B cell (primary cell): ENCODE data around the gene SYN1. TPM values are rescaled to one million over a fixed set of nuclear protein-coding genes. Genes with fewer than 3 reads are reported as not detected.

Experiments used
- ATAC-seq: fragments of 200-7000 bp; cut with Tn5 transposase; one replicate; pipeline ENCODE4 v1.10.0; 2021; ENCODE audit warnings: low read depth, mild to moderate bottlenecking, moderate number of reproducible peaks, moderate library complexity
- CTCF ChIA-PET: fragments of 350-600 bp; sonication (Branson Sonifier 250); formaldehyde crosslinking; loops from one replicate; lab custom pipeline; 2021; ENCODE audit warnings: antibody characterized with exemption, inconsistent platforms; lab: Charles Lee
- POLR2A ChIA-PET: fragments of 350-600 bp; sonication (Branson Sonifier 250); formaldehyde crosslinking; loops from one replicate; lab custom pipeline; 2021; ENCODE audit warnings: antibody characterized with exemption; lab: Charles Lee
- DNase-seq: peaks from one replicate; pipeline ENCODE4 v3.0.0; 2013
- H2AFZ ChIP-seq: 2 replicates; pipeline ENCODE4 v1.6.1; 2012; ENCODE audit warnings: mild to moderate bottlenecking, low read depth, low read length; ENCODE audit not compliant: insufficient read depth, poor library complexity, severe bottlenecking
- H3K27ac ChIP-seq, 2 donors: 1 replicate in 1 of 2; 2 replicates in 1 of 2; pipeline ENCODE4 v1.5.1; 2012 to 2013; ENCODE audit warnings: low read length in 2 of 2, mild to moderate bottlenecking in 2 of 2, moderate library complexity in 1 of 2
- H3K27me3 ChIP-seq, 4 experiments: fragments of 200-600 bp in 1 of 4; sonication (generic) in 1 of 4; replicated peaks in 1 of 4; 1 replicate in 2 of 4; 2 replicates in 2 of 4; pipeline versions ENCODE4 v1.6.1 to v1.7.0; 2013 to 2016; ENCODE audit warnings: low read length in 3 of 4, mild to moderate bottlenecking in 2 of 4, mixed read lengths in 1 of 4, moderate library complexity in 1 of 4; ENCODE audit not compliant: insufficient read depth in 4 of 4, control insufficient read depth in 3 of 4; ENCODE audit errors: control extremely low read depth in 1 of 4
- H3K36me3 ChIP-seq, 2 experiments: replicated peaks in 1 of 2; 1 replicate in 1 of 2; 2 replicates in 1 of 2; pipeline versions ENCODE4 v1.6.1 to v1.7.1; 2013; ENCODE audit warnings: low read length in 1 of 2; ENCODE audit not compliant: insufficient read depth in 2 of 2, control insufficient read depth in 1 of 2; ENCODE audit errors: control extremely low read depth in 1 of 2, extremely low read depth in 1 of 2
- H3K4me1 ChIP-seq, 2 donors: fragments of 200-600 bp in 1 of 2; sonication (generic) in 1 of 2; 1 replicate in 1 of 2; 2 replicates in 1 of 2; pipeline versions ENCODE4 v1.5.1 to v1.6.1; 2013 to 2017; ENCODE audit warnings: low read length in 2 of 2; ENCODE audit not compliant: control insufficient read depth in 2 of 2, insufficient read depth in 2 of 2
- H3K4me2 ChIP-seq: replicated peaks from 2 replicates; pipeline ENCODE3; 2012; ENCODE audit warnings: mild to moderate bottlenecking, low read depth, low read length; ENCODE audit not compliant: poor library complexity, severe bottlenecking
- H3K4me3 ChIP-seq, 5 experiments: fragments of 200-600 bp in 1 of 5; sonication (generic) in 1 of 5; 1 replicate in 3 of 5; 2 replicates in 2 of 5; pipeline versions ENCODE4 v1.5.1 to v1.7.0; 2011 to 2016; ENCODE audit warnings: low read length in 4 of 5, mild to moderate bottlenecking in 4 of 5, low read depth in 2 of 5, control low read depth in 1 of 5, moderate library complexity in 1 of 5; ENCODE audit not compliant: insufficient read depth in 1 of 5; ENCODE audit errors: control extremely low read depth in 1 of 5, extremely low read depth in 1 of 5
- H3K79me2 ChIP-seq: fragments of 200-600 bp; sonication (generic); one replicate; pipeline ENCODE4 v1.6.0; 2016; ENCODE audit warnings: low read length; ENCODE audit not compliant: control insufficient read depth, insufficient read depth
- H3K9ac ChIP-seq: fragments of 200-600 bp; sonication (generic); 2 replicates; pipeline ENCODE4 v1.6.1; 2017; ENCODE audit warnings: mild to moderate bottlenecking, low read length, moderate library complexity
- H3K9me3 ChIP-seq, 3 donors: one replicate each; pipeline versions ENCODE4 v1.6.1 to v1.7.1; 2013; ENCODE audit warnings: low read length in 2 of 3; ENCODE audit not compliant: control insufficient read depth in 2 of 3, insufficient read depth in 1 of 3; ENCODE audit errors: control extremely low read depth in 1 of 3
- H4K20me1 ChIP-seq: 2 replicates; pipeline ENCODE4 v1.6.0; 2012; ENCODE audit warnings: mild to moderate bottlenecking, low read length; ENCODE audit not compliant: insufficient read depth, control insufficient read depth, poor library complexity, severe bottlenecking
- H3K27ac Mint-ChIP-seq: one replicate; pipeline ENCODE4 v1.8.0; 2021; ENCODE audit warnings: mixed read lengths
- H3K27me3 Mint-ChIP-seq: one replicate; pipeline ENCODE4 v1.8.0; 2021; ENCODE audit warnings: mixed read lengths
- H3K4me1 Mint-ChIP-seq: one replicate; pipeline ENCODE4 v1.8.0; 2021; ENCODE audit warnings: mixed read lengths
- H3K4me3 Mint-ChIP-seq: one replicate; pipeline ENCODE4 v1.8.0; 2021; ENCODE audit warnings: mixed read lengths
- H3K9me3 Mint-ChIP-seq: one replicate; pipeline ENCODE4 v1.8.0; 2022; ENCODE audit warnings: mixed read lengths; ENCODE audit not compliant: insufficient read depth
- EZH2 ChIP-seq: IDR thresholded peaks from 2 replicates; pipeline ENCODE4 v1.6.1; 2012; ENCODE audit warnings: borderline replicate concordance, low read depth, mild to moderate bottlenecking, moderate library complexity, low read length; ENCODE audit not compliant: insufficient read depth, poor library complexity, severe bottlenecking
- WGBS: methylation state at CpG from one replicate; pipeline ENCODE4 v1.1.5; 2013; ENCODE audit warnings: missing lambda C conversion rate; ENCODE audit not compliant: insufficient coverage; 5-methylcytosine and 5-hydroxymethylcytosine counted together
- intact Hi-C: fragments of 100-400 bp; cut with micrococcal nuclease; formaldehyde crosslinking; loops from one replicate; pipeline ENCODE4 v1.10.0; 2022
- polyA plus RNA-seq: library from polyadenylated mRNA; depleted of rRNA; stranded (reverse); fragments of >200 nt; gene quantifications from 2 replicates; pipeline ENCODE4 v1.2.3, GENCODE V29; 2012
- total RNA-seq, 2 donors: library from RNA; stranded (reverse); fragments of 120-200 nt in 1 of 2; gene quantifications; 1 replicate in 1 of 2; 2 replicates in 1 of 2; pipeline versions ENCODE4 v1.2.3 to v1.2.4, GENCODE V29; 2013 to 2022
- TF ChIP-seq, protein P1 (sequence below): fragments of 200-600 bp; IDR thresholded peaks from one replicate; pipeline ENCODE4 v1.8.0; 2022; ENCODE audit warnings: antibody characterized with exemption, mild to moderate bottlenecking

SYN1 gene
- total and polyA plus RNA-seq, 2 donors (not counting 1 experiment from before 2014, with no cell fraction given) = not detected

- Histone ChIP-seq H3K4me3 (no peak overlapping the region), H4K20me1 (peaks cover 19% of the 10 kb centered on the region), H3K4me1 (peaks cover 1% of the 10 kb centered on the region in 2 donors), H2AFZ (no peak overlapping the region), H3K9ac (no peak overlapping the region), H3K27ac (no peak overlapping the region), H3K79me2 (no peaks in the 10 kb centered on the region), H3K9me3 (no peaks in the 10 kb centered on the region), H3K4me2 (no peak overlapping the region), H3K36me3 (peaks cover 0 to 37% of the 10 kb centered on the region in 2 experiments), H3K27me3 (peaks cover 0 to 7% (median 0%) of the 10 kb centered on the region in 4 experiments)
- WGBS = 93% methylated on average over 9 of the region's 13 CpGs
- no peaks in the 10 kb centered on the region for H3K9me3 Mint-ChIP-seq
- H3K4me1 Mint-ChIP-seq = peaks cover 6% of the 10 kb centered on the region
- intact Hi-C loops = no loop called here
- POLR2A ChIA-PET = no interaction called here
- TF ChIP-seq EZH2 = no peak
- TF ChIP-seq, protein P1, sequence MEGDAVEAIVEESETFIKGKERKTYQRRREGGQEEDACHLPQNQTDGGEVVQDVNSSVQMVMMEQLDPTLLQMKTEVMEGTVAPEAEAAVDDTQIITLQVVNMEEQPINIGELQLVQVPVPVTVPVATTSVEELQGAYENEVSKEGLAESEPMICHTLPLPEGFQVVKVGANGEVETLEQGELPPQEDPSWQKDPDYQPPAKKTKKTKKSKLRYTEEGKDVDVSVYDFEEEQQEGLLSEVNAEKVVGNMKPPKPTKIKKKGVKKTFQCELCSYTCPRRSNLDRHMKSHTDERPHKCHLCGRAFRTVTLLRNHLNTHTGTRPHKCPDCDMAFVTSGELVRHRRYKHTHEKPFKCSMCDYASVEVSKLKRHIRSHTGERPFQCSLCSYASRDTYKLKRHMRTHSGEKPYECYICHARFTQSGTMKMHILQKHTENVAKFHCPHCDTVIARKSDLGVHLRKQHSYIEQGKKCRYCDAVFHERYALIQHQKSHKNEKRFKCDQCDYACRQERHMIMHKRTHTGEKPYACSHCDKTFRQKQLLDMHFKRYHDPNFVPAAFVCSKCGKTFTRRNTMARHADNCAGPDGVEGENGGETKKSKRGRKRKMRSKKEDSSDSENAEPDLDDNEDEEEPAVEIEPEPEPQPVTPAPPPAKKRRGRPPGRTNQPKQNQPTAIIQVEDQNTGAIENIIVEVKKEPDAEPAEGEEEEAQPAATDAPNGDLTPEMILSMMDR = no peak
- H3K4me3 Mint-ChIP-seq = no peak overlapping the region
- DNase-seq (no peak), ATAC-seq (no peak)
- CTCF ChIA-PET = no interaction called here
- no peak overlapping the region for H3K27ac Mint-ChIP-seq
- peaks cover 11% of the 10 kb centered on the region for H3K27me3 Mint-ChIP-seq
Observed at GRCh38 chrX:47571896-47572295, 47.8 kb downstream of the SYN1 start.

DNA sequence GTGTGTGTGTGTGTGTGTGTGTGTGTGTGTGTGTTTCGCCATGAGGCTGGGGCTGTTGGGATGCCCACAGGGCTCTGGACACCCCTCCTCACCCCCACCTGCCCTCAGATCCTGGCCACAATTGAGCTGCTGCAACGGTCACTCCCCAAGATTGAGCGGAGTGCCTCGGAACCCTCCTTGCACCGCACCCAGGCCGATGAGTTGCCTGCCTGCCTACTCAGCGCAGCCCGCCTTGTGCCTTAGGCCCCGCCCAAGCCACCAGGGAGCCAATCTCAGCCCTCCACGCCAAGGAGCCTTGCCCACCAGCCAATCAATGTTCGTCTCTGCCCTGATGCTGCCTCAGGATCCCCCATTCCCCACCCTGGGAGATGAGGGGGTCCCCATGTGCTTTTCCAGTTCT lies 48.4 kb downstream of the SYN1 start:
- ATAC-seq = no peak
- TF ChIP-seq EZH2 = no peak
- TF ChIP-seq, protein P1 = no peak
- no peaks in the 10 kb centered on the region for H3K9me3 Mint-ChIP-seq
- Histone ChIP-seq H3K79me2 (no peaks in the 10 kb centered on the region), H3K36me3 (peaks cover 0 to 43% of the 10 kb centered on the region in 2 experiments), H3K4me1 (peaks cover 8% of the 10 kb centered on the region in 2 donors), H2AFZ (no peak overlapping the region), H3K27ac (no peak overlapping the region), H4K20me1 (peaks cover 26% of the 10 kb centered on the region), H3K9me3 (no peaks in the 10 kb centered on the region), H3K4me3 (no peak overlapping the region), H3K27me3 (peaks cover 0 to 7% (median 0%) of the 10 kb centered on the region in 4 experiments), H3K9ac (no peak overlapping the region), H3K4me2 (no peak overlapping the region)
- WGBS = 97% methylated on average over 9 of the region's 11 CpGs
- DNase-seq = no peak
- no peak overlapping the region for H3K4me3 Mint-ChIP-seq
- H3K27ac Mint-ChIP-seq = no peak overlapping the region
- peaks cover 11% of the 10 kb centered on the region for H3K4me1 Mint-ChIP-seq
- H3K27me3 Mint-ChIP-seq = peaks cover 5% of the 10 kb centered on the region
- CTCF ChIA-PET = no interaction called here
- POLR2A ChIA-PET = no interaction called here
- intact Hi-C loops = no loop called here
